Measurements from ENCODE around the gene DLGAP1.

DNA sequence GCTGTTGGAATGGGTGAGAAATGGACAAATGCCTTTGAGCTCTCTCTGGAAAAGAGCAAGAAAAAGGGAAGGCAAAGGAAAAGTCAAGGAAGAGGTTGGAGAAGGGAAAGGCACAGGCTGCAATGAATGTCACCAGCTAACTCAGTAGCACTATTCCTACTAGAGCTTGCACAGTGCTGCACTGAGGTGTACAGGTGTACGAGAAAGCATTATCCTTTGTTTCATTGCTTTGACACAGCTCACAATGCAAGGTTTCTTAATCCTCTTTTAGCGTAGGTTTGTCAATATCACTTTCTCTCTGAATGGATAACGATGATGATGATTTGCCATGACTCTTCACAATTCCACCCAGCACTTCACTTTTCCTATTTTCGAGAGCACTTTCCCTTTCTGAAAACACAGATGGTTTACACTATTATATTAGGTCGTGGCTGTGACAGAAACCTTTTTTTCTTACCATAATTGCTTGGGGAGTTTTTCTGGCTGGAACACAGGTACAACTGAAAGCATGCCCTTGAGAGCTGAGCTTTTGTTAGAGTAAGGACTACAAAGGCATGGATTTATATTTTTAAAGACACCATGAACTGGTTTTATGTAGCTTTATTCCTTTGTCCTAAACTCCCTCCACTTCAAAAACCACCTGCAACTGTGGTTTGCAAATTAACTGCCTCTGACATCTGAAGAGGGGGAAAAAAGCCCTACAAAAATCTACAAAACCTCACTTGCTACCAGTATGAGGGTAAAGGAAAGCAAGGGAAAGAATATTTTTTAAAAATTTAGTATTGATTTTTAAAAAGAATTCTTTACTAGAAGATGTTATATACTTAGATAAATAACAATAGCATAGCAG is 739.7 kb downstream of the DLGAP1 start:
- TF ChIP-seq, protein P1, sequence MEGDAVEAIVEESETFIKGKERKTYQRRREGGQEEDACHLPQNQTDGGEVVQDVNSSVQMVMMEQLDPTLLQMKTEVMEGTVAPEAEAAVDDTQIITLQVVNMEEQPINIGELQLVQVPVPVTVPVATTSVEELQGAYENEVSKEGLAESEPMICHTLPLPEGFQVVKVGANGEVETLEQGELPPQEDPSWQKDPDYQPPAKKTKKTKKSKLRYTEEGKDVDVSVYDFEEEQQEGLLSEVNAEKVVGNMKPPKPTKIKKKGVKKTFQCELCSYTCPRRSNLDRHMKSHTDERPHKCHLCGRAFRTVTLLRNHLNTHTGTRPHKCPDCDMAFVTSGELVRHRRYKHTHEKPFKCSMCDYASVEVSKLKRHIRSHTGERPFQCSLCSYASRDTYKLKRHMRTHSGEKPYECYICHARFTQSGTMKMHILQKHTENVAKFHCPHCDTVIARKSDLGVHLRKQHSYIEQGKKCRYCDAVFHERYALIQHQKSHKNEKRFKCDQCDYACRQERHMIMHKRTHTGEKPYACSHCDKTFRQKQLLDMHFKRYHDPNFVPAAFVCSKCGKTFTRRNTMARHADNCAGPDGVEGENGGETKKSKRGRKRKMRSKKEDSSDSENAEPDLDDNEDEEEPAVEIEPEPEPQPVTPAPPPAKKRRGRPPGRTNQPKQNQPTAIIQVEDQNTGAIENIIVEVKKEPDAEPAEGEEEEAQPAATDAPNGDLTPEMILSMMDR (IDR thresholded peaks at IDR 0.05), result no peak
- no peak for TF ChIP-seq POLR2A (IDR thresholded peaks at IDR 0.05)

Measured in right lobe of liver (tissue), 4 donors.